ENCODE data around the gene CYTH2. TPM values are rescaled to one million over a fixed set of nuclear protein-coding genes. Genes with fewer than 3 reads are reported as not detected.

The CYTH2 gene
- total RNA-seq, 1 donor from 2014 or later: 36.6 TPM

DNA sequence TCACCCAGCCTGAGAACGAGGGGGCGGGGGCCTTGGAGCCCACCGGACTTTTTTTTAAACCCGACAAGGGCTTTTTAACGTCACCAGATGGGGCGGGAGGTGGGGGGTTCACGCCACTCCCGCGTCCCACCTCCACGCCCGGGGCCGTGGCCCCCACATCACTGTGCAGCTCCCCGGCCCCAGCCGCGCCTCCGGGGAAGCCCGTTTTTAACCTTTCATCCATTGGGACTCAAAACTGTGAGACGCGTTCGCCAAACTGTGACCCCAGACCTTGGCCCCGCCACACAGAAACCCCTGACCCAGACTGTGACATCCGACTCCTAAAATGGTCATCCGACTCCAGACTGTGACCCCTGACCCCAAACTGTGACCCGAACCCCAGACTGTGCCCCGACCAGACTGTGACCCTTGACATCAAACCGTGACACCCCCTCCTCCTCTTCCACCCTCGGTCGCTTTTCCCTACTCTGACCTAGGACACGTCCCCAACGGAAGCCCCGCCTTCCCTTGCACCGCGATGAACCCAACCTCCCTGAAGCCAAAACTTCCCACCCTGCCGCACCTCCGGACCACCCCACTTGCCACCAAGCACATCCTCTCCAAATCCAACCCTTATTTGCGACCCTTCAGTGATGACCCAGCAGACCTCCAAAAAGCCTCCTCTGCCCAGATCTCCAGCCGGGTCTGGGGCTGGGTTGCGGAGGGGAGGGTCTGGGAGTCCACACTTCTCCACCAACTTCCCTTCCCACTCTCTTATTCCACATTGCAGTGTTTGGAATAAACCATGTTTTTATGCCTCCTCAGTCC lies 24.8 kb upstream of the CYTH2 start:
- no peak for DNase-seq (ENCODE audit: low read depth)
- Histone ChIP-seq H3K27me3 (ENCODE audit: control insufficient read depth, insufficient read depth, low read length) (peaks cover 5% of the 10 kb centered on the region), H3K36me3 (ENCODE audit: control insufficient read depth, insufficient read depth, low read length) (peaks cover 4% of the 10 kb centered on the region), H3K4me3 (ENCODE audit: low read depth, low read length) (no peak overlapping the region)
- no peak for FAIRE-seq
- TF ChIP-seq CTCF (IDR thresholded peaks at IDR 0.05; ENCODE audit: insufficient read depth, low read length, severe bottlenecking): no peak

- no peak for TF ChIP-seq CTCF (IDR thresholded peaks at IDR 0.05; ENCODE audit: insufficient read depth, low read length, severe bottlenecking)
- Histone ChIP-seq H3K4me3 (ENCODE audit: low read depth, low read length) (no peak overlapping the region), H3K36me3 (ENCODE audit: control insufficient read depth, insufficient read depth, low read length) (peaks cover 7% of the 10 kb centered on the region), H3K27me3 (ENCODE audit: control insufficient read depth, insufficient read depth, low read length) (peaks cover 5% of the 10 kb centered on the region)
- DNase-seq (ENCODE audit: low read depth) (no peak), FAIRE-seq (no peak)
Measured at GRCh38 chr19:48444936-48445200, 24.3 kb upstream of the CYTH2 start.

- FAIRE-seq: peak; percentile 47
Measured at GRCh38 chr19:48445256-48445605, 23.9 kb upstream of the CYTH2 start.

GRCh38 chr19:48445606-48446481 lies 23.3 kb upstream of the CYTH2 start, which contains the start of gene GRWD1:
Gene GRWD1 (plus strand): TSS chr19:48445983. CDS start chr19:48446006, 23 bp downstream.
- FAIRE-seq: peak; percentile 94
- Histone ChIP-seq H3K4me3 (ENCODE audit: low read depth, low read length) (peak within 1 kb of the TSS; percentile 86), H3K27me3 (ENCODE audit: control insufficient read depth, insufficient read depth, low read length) (peaks cover 5% of the 10 kb centered on the region), H3K36me3 (ENCODE audit: control insufficient read depth, insufficient read depth, low read length) (peaks cover 15% of the 10 kb centered on the region)
- TF ChIP-seq CTCF (IDR thresholded peaks at IDR 0.05; ENCODE audit: insufficient read depth, low read length, severe bottlenecking): no peak
- DNase-seq (ENCODE audit: low read depth): peak; percentile 95

More at GRCh38 chr19:48445256-48445605, 23.9 kb upstream of the CYTH2 start:
- TF ChIP-seq CTCF (IDR thresholded peaks at IDR 0.05; ENCODE audit: insufficient read depth, low read length, severe bottlenecking): peak; percentile 57
- peaks cover 10% of the 10 kb centered on the region for H3K36me3 ChIP-seq (ENCODE audit: control insufficient read depth, insufficient read depth, low read length)
- H3K4me3 ChIP-seq (ENCODE audit: low read depth, low read length): peak overlapping the region; percentile 86
- peaks cover 5% of the 10 kb centered on the region for H3K27me3 ChIP-seq (ENCODE audit: control insufficient read depth, insufficient read depth, low read length)
- peak; percentile 91 for DNase-seq (ENCODE audit: low read depth)

DNA sequence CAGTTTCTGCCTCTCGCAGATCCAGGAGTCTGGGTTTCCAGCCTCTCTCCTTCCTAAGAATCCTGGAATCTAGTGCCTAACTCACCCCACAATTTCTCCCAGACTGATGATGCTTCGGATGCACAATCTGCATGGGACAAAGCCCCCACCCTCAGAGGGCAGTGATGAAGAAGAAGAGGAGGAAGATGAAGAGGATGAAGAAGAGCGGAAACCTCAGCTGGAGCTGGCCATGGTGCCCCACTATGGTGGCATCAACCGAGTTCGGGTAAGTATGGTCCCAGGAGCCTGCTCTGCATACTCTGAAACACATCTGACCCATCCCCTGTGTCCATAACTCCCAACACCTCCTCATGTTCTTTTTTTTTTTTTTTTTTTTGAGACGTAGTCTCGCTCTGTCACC lies 22.6 kb upstream of the CYTH2 start:
- Histone ChIP-seq H3K27me3 (ENCODE audit: control insufficient read depth, insufficient read depth, low read length) (peaks cover 3% of the 10 kb centered on the region), H3K4me3 (ENCODE audit: low read depth, low read length) (peak overlapping the region; percentile 86), H3K36me3 (ENCODE audit: control insufficient read depth, insufficient read depth, low read length) (peaks cover 22% of the 10 kb centered on the region)
- DNase-seq (ENCODE audit: low read depth) (no peak), FAIRE-seq (no peak)
- no peak for TF ChIP-seq CTCF (IDR thresholded peaks at IDR 0.05; ENCODE audit: insufficient read depth, low read length, severe bottlenecking)

Data from bronchial epithelial cell (primary cell).